ENCODE data around the gene SLC5A11. TPM values are rescaled to one million over a fixed set of nuclear protein-coding genes. Genes with fewer than 3 reads are reported as not detected.
"Not testable (repeated sequence)": the region's sequence is repeated elsewhere in the genome, so short reads cannot be mapped to it uniquely, and the experiment has no call there.

The SLC5A11 gene, protein sequence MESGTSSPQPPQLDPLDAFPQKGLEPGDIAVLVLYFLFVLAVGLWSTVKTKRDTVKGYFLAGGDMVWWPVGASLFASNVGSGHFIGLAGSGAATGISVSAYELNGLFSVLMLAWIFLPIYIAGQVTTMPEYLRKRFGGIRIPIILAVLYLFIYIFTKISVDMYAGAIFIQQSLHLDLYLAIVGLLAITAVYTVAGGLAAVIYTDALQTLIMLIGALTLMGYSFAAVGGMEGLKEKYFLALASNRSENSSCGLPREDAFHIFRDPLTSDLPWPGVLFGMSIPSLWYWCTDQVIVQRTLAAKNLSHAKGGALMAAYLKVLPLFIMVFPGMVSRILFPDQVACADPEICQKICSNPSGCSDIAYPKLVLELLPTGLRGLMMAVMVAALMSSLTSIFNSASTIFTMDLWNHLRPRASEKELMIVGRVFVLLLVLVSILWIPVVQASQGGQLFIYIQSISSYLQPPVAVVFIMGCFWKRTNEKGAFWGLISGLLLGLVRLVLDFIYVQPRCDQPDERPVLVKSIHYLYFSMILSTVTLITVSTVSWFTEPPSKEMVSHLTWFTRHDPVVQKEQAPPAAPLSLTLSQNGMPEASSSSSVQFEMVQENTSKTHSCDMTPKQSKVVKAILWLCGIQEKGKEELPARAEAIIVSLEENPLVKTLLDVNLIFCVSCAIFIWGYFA
- under 0.01 TPM for total RNA-seq

DNA sequence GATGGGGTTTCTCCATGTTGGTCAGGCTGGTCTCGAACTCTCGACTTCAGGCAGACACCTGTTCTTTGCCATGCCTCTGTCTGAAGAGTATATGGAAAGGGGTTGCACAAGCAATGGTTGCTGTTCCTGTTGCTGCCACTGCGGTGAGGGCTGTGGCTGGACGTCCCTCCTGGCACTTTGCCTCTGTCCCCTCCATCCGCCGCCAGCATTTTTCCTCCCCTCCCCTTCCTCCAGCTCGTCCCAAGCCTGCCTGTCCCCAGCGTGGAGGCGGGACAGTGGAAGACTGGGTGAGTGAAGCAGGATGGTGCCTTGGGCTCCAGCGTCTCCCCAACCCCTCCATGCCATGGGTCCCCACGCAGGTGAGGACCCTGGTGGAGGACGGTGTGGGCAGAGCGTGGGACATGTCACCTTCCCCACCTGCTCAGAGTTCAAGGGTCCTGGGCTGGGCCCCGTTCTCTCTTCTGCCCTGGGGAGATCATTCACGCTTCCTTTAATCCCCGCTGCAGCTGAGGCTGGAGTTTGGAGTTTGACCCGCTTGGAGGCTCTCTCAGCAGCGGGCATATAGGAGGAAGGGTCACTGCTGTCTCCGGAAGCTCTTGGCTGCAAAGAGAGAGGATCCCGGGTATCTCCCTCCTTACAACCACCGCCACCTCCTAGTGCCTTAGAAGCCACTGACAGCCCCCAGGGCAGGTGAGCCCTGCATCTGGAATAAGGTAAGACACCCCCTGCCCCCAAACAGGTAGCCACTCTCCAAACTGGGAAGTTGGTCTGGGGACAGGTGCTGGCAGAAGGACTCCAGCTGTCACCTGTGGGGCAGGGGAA lies at the start of gene SLC5A11:
SLC5A11 (plus strand) TSS at position 238 of the 822 bp plus-strand sequence. CDS start 12,681 bp downstream, outside the sequence.
- DNase-seq (ENCODE audit: low read depth in 2 of 3, low spot score in 2 of 3) = no peak

DNA sequence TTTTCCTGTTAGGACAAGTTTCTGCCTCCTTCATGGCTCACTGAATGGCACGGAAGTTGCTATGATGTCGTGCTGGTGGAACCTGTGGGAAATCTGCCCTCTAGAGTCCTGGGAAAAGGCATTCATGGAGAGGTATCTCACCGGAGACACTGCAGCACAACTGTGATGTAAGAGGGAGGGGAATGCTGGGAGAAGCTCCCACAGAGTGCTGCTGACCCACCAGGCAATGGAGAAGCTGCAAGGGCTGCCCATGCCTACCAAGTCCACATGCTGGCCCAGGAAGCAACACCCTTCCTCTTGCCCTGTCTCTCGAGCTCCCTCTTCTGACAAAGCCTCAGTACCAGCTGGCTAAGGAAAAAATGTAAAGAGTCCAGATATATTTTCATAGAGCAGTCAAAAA lies 45.2 kb upstream of the SLC5A11 start:
- no peak for DNase-seq (ENCODE audit: low read depth in 2 of 3, low spot score in 2 of 3)

DNA sequence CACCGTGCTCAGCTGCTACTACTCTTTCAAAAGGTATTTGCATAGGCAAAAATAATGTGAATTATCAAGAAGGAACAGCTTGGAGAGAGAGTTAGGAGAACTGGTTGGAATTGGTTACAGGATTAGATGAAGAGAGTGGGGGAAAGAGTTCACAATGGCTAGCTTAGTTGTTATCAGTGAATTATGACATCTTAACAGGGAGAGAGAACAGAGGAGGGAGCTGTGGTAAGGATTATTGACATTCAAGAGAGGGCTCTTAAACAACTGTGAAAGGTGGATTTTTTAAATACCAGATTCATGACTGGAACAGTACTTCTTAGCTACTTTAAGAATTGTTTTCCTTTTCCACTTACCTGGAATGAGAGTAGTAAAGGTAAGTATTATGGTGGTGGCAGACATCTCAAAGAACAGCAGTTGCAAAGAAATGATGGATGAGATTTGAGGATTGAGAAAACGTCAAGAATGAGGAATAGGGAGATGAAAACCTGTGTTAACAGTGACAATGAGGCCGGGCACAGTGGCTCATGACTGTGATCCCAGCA lies 43.9 kb upstream of the SLC5A11 start:
- no peak for DNase-seq (ENCODE audit: low read depth in 2 of 3, low spot score in 2 of 3)

DNA sequence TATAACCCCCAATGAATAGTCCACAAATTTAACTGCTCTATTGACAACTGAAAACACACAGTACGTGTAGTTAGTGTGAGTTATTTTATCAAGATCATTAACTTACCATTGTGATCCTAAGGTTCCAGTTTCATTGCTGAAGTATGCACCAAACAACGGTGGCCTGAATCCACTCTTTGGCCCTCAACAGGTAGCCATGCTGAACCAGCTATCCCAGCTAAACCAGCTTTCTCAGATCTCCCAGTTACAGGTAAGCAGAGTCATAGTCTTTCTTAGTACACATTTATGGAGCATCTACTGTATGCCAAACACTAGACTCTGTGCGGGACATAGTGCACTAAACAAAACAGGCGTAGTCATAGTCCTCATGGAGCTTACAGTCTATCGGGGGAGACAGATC lies 40.3 kb upstream of the SLC5A11 start:
- DNase-seq (ENCODE audit: low read depth in 2 of 3, low spot score in 2 of 3) = no peak

GRCh38 chr16:24807301-24807700 lies 38.5 kb upstream of the SLC5A11 start:
- no peak for DNase-seq (ENCODE audit: low read depth in 2 of 3, low spot score in 2 of 3)

- DNase-seq (ENCODE audit: low read depth in 2 of 3, low spot score in 2 of 3) = no peak
Measured at GRCh38 chr16:24810951-24811843, 34.6 kb upstream of the SLC5A11 start.

DNA sequence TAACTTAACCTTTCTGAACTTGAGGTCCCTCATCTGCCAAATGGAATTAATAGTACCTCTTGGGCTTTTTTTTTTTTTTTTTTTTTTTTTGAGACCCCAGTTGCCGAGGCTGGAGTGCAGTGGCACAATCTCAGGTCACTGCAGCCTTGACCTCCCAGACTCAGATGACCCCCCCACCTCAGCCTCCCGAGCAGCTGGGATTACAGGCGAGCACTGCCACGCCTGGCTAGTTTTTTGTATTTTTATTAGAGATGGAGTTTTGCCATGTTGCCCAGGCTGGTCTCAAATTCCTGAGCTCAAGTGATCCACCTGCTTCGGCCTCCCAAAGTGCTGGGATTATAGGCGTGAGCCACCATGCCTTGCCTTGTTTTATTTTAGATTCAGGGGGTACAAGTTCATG lies 33.0 kb upstream of the SLC5A11 start:
- DNase-seq (ENCODE audit: low read depth in 2 of 3, low spot score in 2 of 3) = not testable (repeated sequence)

- DNase-seq (ENCODE audit: low read depth in 2 of 3, low spot score in 2 of 3) = no peak
Measured at GRCh38 chr16:24815021-24815420, 30.7 kb upstream of the SLC5A11 start.

- DNase-seq (ENCODE audit: low read depth in 2 of 3, low spot score in 2 of 3) = no peak
Measured at GRCh38 chr16:24816688-24817087, 29.1 kb upstream of the SLC5A11 start.

GRCh38 chr16:24819462-24820040 lies 26.2 kb upstream of the SLC5A11 start:
- DNase-seq (ENCODE audit: low read depth in 2 of 3, low spot score in 2 of 3) = no peak

DNA sequence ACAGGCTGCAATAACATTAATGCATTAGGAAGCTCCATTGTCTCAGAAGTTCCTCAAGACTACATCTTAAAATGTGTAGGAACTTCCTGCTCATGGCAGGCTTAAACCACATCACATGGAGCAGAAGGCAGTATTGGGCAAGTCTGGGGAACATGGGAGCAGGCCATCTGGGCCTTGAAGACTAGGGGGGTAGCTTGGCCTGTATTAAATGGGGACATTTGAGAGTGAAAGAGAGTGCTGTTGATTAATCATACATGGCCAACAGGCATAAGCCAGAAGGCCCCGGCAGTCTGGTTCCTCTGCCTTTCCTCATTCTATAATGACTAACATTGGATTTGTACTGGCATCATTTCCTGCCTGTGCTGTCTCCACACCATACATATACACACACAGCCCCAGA lies 25.2 kb upstream of the SLC5A11 start:
- no peak for DNase-seq (ENCODE audit: low read depth in 2 of 3, low spot score in 2 of 3)

- no peak for DNase-seq (ENCODE audit: low read depth in 2 of 3, low spot score in 2 of 3)
Measured at GRCh38 chr16:24821129-24821528, 24.6 kb upstream of the SLC5A11 start.

- no peak for DNase-seq (ENCODE audit: low read depth in 2 of 3, low spot score in 2 of 3)
Measured at GRCh38 chr16:24822542-24822941, 23.2 kb upstream of the SLC5A11 start.

- DNase-seq (ENCODE audit: low read depth in 2 of 3, low spot score in 2 of 3) = no peak
Measured at GRCh38 chr16:24822974-24823373, 22.8 kb upstream of the SLC5A11 start.

GRCh38 chr16:24825696-24826095 lies 20.1 kb upstream of the SLC5A11 start:
- DNase-seq (ENCODE audit: low read depth in 2 of 3, low spot score in 2 of 3) = no peak

GRCh38 chr16:24826096-24826690 lies 19.6 kb upstream of the SLC5A11 start:
- DNase-seq (ENCODE audit: low read depth in 2 of 3, low spot score in 2 of 3) = no peak

GRCh38 chr16:24826817-24827566 lies 18.8 kb upstream of the SLC5A11 start:
- no peak for DNase-seq (ENCODE audit: low read depth in 2 of 3, low spot score in 2 of 3)

GRCh38 chr16:24829153-24829552 lies 16.6 kb upstream of the SLC5A11 start:
- DNase-seq (ENCODE audit: low read depth in 2 of 3, low spot score in 2 of 3) = no peak

GRCh38 chr16:24833352-24833751 lies 12.4 kb upstream of the SLC5A11 start:
- no peak for DNase-seq (ENCODE audit: low read depth in 2 of 3, low spot score in 2 of 3)

Measured in hematopoietic multipotent progenitor cell (in vitro differentiated cells).